Chondrocyte (in vitro differentiated cells): Measurements from ENCODE around the gene LUZP2. TPM values are rescaled to one million over a fixed set of nuclear protein-coding genes. Genes with fewer than 3 reads are reported as not detected.

Experiments used
- DNase-seq: peaks from one replicate; pipeline ENCODE4 v3.0.0; 2021; ENCODE audit warnings: mixed read lengths, low spot score
- H3K27ac Mint-ChIP-seq: one replicate; pipeline ENCODE4 v1.8.0; 2021; ENCODE audit warnings: mild to moderate bottlenecking, moderate library complexity, mixed read lengths; ENCODE audit not compliant: unreplicated experiment
- H3K27me3 Mint-ChIP-seq: 2 replicates; pipeline ENCODE4 v1.8.0; 2021; ENCODE audit warnings: low read depth, mixed read lengths
- H3K36me3 Mint-ChIP-seq: 2 replicates; pipeline ENCODE4 v1.8.0; 2021; ENCODE audit warnings: low read depth, mixed read lengths
- H3K4me1 Mint-ChIP-seq: 2 replicates; pipeline ENCODE4 v1.8.0; 2021; ENCODE audit warnings: low read depth, mild to moderate bottlenecking, mixed read lengths
- H3K4me3 Mint-ChIP-seq: one replicate; pipeline ENCODE4 v1.8.0; 2021; ENCODE audit warnings: mild to moderate bottlenecking, moderate library complexity, mixed read lengths; ENCODE audit not compliant: unreplicated experiment
- H3K9me3 Mint-ChIP-seq: 2 replicates; pipeline ENCODE4 v1.8.0; 2021; ENCODE audit warnings: low read depth, mixed read lengths
- total RNA-seq: library from RNA; stranded (reverse); gene quantifications from 3 replicates; pipeline ENCODE4 v1.2.1, GENCODE V29; 2021
- TF ChIP-seq, protein P1 (sequence below): fragments of 200-600 bp; sonication (generic); IDR thresholded peaks from 2 replicates; pipeline ENCODE4 v1.5.0; 2021; ENCODE audit warnings: antibody characterized with exemption, mild to moderate bottlenecking, moderate library complexity

The LUZP2 gene
- total RNA-seq, 1 donor from 2014 or later, result 13.9 TPM

DNA sequence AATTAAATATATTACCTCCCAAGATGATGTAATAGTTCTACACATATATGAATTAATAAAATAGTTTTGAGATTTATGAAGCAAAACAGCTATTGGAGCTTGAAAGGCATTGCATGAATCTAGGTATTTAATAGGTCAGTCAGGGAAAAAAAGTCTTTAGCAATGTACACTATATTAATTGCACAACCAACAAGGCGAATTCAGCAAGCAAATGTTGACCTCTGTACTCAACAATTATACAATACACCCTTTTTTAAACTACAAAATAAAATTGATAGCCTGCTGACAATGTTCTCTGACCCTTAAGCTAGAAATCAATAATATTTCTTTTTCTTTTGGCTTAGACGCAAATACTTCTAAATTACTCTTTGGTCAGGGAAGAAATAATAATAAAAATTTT is 345.5 kb downstream of the LUZP2 start:
- Mint-ChIP-seq H3K36me3 (no peaks in the 10 kb centered on the region), H3K27me3 (no peaks in the 10 kb centered on the region), H3K27ac (no peak overlapping the region), H3K4me3 (no peak overlapping the region), H3K9me3 (no peaks in the 10 kb centered on the region), H3K4me1 (no peaks in the 10 kb centered on the region)
- TF ChIP-seq, protein P1, sequence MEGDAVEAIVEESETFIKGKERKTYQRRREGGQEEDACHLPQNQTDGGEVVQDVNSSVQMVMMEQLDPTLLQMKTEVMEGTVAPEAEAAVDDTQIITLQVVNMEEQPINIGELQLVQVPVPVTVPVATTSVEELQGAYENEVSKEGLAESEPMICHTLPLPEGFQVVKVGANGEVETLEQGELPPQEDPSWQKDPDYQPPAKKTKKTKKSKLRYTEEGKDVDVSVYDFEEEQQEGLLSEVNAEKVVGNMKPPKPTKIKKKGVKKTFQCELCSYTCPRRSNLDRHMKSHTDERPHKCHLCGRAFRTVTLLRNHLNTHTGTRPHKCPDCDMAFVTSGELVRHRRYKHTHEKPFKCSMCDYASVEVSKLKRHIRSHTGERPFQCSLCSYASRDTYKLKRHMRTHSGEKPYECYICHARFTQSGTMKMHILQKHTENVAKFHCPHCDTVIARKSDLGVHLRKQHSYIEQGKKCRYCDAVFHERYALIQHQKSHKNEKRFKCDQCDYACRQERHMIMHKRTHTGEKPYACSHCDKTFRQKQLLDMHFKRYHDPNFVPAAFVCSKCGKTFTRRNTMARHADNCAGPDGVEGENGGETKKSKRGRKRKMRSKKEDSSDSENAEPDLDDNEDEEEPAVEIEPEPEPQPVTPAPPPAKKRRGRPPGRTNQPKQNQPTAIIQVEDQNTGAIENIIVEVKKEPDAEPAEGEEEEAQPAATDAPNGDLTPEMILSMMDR, result no peak
- DNase-seq, result no peak

DNA sequence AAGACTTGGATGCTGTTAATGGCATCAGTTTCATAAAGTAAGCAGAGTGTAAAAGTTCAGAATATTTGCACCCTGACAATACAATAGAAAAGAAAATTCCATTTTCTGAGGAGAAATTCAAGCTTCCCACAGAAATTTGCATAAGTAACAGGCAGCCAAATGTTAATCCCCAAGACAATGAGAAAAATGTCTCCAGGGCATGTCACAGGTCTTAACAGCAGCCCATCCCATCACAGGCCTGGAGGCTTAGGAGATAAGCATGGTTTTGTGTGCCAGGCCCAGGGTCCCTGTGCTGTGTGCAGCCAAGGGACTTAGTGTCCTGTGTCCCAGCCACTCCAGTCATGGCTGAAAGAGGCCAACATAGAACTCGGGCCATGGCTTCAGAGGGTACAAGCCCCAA is 347.6 kb downstream of the LUZP2 start:
- no peaks in the 10 kb centered on the region for H3K27me3 Mint-ChIP-seq
- no peaks in the 10 kb centered on the region for H3K4me1 Mint-ChIP-seq
- TF ChIP-seq, protein P1, result no peak
- no peaks in the 10 kb centered on the region for H3K36me3 Mint-ChIP-seq
- DNase-seq, result no peak
- no peak overlapping the region for H3K27ac Mint-ChIP-seq
- no peak overlapping the region for H3K4me3 Mint-ChIP-seq
- H3K9me3 Mint-ChIP-seq, result no peaks in the 10 kb centered on the region

DNA sequence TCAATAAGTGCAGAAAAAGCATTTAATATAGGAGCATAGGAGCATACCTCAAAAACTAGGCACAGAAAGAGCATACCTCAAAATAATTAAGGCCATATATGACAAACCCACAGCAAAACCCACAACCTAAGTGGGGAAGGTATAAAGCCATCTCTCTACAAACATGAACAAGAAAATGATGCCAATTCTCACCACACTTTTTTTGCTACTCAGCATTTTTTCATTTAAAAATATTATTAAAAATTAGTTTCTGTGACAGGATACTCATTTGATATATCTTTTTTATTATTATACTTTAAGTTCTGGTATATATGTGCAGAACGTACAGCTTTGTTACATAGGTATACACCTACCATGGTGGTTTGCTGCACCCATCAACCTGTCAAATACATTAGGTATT is 352.0 kb downstream of the LUZP2 start:
- Mint-ChIP-seq H3K27me3 (no peaks in the 10 kb centered on the region), H3K4me3 (no peak overlapping the region), H3K36me3 (peaks cover 5% of the 10 kb centered on the region), H3K4me1 (no peaks in the 10 kb centered on the region), H3K9me3 (peaks cover 23% of the 10 kb centered on the region), H3K27ac (no peak overlapping the region)
- DNase-seq, result no peak
- TF ChIP-seq, protein P1, result no peak

DNA sequence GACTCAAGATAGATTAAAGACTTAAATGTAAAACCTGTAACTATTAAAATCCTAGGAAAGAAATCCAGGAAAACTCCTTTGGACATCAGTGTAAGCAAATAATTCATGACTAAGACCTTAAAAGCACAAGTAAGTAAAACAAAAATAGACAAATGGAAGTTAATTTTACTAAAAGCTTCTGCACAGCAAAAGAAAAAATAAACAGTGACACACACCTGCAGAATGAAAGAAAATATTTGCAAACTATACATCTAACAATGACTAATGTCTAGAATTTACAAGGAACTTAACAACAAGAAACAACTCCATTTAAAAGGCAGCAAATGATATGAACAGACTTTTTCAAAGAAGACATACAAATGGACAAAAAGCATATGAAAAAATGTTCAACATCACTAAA is 359.1 kb downstream of the LUZP2 start:
- no peak for DNase-seq
- TF ChIP-seq, protein P1, result no peak

DNA sequence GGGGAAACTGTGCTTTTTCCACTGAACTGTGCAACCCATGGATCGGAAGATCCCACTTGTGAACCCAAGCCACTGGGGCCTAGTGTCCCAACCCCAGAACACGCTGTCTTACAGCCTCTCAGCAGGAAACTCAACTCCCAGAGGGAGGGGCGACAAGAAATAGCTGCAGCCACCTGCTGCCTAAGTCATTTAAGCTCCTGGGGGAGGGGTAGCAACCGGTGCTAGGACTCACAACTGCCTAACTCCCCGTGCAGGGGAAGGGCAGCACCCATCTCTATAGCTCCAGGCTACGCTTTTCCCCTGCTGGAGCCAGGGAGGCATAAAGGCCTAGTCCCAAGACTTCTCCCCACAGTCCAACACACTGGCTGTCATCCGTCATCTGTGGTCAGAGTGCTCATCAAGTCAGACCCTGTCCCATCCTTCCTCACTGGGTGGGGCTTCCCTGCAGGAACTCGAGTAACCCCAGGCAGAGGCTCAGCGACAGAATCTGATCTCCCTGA is 363.0 kb downstream of the LUZP2 start:
- peaks cover 7% of the 10 kb centered on the region for H3K36me3 Mint-ChIP-seq
- no peak for DNase-seq
- H3K27me3 Mint-ChIP-seq, result no peaks in the 10 kb centered on the region
- H3K27ac Mint-ChIP-seq, result no peak overlapping the region
- no peak overlapping the region for H3K4me3 Mint-ChIP-seq
- TF ChIP-seq, protein P1, result no peak
- H3K9me3 Mint-ChIP-seq, result peaks cover 31% of the 10 kb centered on the region
- H3K4me1 Mint-ChIP-seq, result no peaks in the 10 kb centered on the region

More for the DNA sequence above, 359.1 kb downstream of the LUZP2 start:
- Mint-ChIP-seq H3K4me3 (no peak overlapping the region), H3K27me3 (no peaks in the 10 kb centered on the region), H3K36me3 (peaks cover 5% of the 10 kb centered on the region), H3K9me3 (peaks cover 36% of the 10 kb centered on the region), H3K4me1 (no peaks in the 10 kb centered on the region), H3K27ac (no peak overlapping the region)
